K562 (cell line): ENCODE measurements around the gene TPGS2. TPM values are rescaled to one million over a fixed set of nuclear protein-coding genes. Genes with fewer than 3 reads are reported as not detected.
A peak's percentile ranks its signal among the peaks of the same experiment; 100 is the strongest.

Source experiments
- COPS2 ChIP-seq: fragments of 450-650 bp; conservative IDR thresholded peaks from 2 replicates; pipeline ENCODE4 v1.6.1; 2016; ENCODE audit warnings: mild to moderate bottlenecking, moderate library complexity
- CREM ChIP-seq: IDR thresholded peaks from 2 replicates; pipeline ENCODE4 v1.6.1; 2014; ENCODE audit warnings: antibody characterized with exemption, low read depth
- GATAD2A ChIP-seq: fragments of 450-650 bp; IDR thresholded peaks from 2 replicates; pipeline ENCODE4 v1.6.1; 2017
- HNRNPLL ChIP-seq: fragments of 200-400 bp; formaldehyde crosslinking; IDR thresholded peaks from 2 replicates; pipeline ENCODE4 v1.6.1; 2017; ENCODE audit warnings: low read length, low read depth, mild to moderate bottlenecking; ENCODE audit not compliant: poor library complexity, severe bottlenecking
- IFI16 ChIP-seq: fragments of 250-450 bp; sonication (Bioruptor Pico); IDR thresholded peaks from 2 replicates; pipeline ENCODE4 v2.1.2; 2022; ENCODE audit warnings: mild to moderate bottlenecking, inconsistent platforms
- KLF6 ChIP-seq: fragments of 250-450 bp; sonication (Bioruptor Pico); IDR thresholded peaks from 2 replicates; pipeline ENCODE4 v1.4.0; 2020; ENCODE audit warnings: mild to moderate bottlenecking, moderate library complexity, borderline replicate concordance
- MYC ChIP-seq, 2 experiments: fragments of 250-450 bp in 1 of 2; sonication (Bioruptor Pico) in 1 of 2; IDR thresholded peaks; 2 replicates each; pipeline versions ENCODE4 v1.5.1 to v1.6.1; 2012 to 2021; ENCODE audit warnings: low read depth in 2 of 2, borderline replicate concordance in 1 of 2, improper control_type of control experiment in 1 of 2, low read length in 1 of 2, mild to moderate bottlenecking in 1 of 2, moderate library complexity in 1 of 2
- NELFE ChIP-seq: IDR thresholded peaks from 2 replicates; pipeline ENCODE4 v1.6.1; 2011; ENCODE audit warnings: mild to moderate bottlenecking; ENCODE audit not compliant: insufficient read depth, insufficient read length
- SMARCE1 ChIP-seq: fragments of 450-650 bp; IDR thresholded peaks from 2 replicates; pipeline ENCODE4 v1.7.1; 2016; ENCODE audit warnings: mild to moderate bottlenecking
- SREBF1 ChIP-seq: fragments of 150-350 bp; IDR thresholded peaks from 2 replicates; pipeline ENCODE4 v1.6.1; 2014; ENCODE audit warnings: antibody characterized with exemption, low read depth, low read length, borderline replicate concordance
- TCF7 ChIP-seq: sonication (generic); IDR thresholded peaks from 2 replicates; pipeline ENCODE4 v1.6.1; 2016; ENCODE audit warnings: antibody characterized with exemption, borderline replicate concordance
- THRAP3 ChIP-seq: fragments of 450-650 bp; IDR thresholded peaks from 2 replicates; pipeline ENCODE4 v1.6.1; 2016; ENCODE audit warnings: mild to moderate bottlenecking, inconsistent platforms, borderline replicate concordance
- YY1 ChIP-seq, 3 experiments: IDR thresholded peaks; 2 replicates each; pipeline ENCODE4 v1.6.1; 2011; ENCODE audit warnings: low read length in 2 of 3, mild to moderate bottlenecking in 2 of 3, moderate library complexity in 2 of 3, borderline replicate concordance in 1 of 3, control low read depth in 1 of 3, low read depth in 1 of 3; ENCODE audit not compliant: insufficient read depth in 3 of 3, insufficient replicate concordance in 2 of 3, control insufficient read depth in 1 of 3, insufficient read length in 1 of 3; ENCODE audit errors: extremely low read depth in 1 of 3
- polyA plus RNA-seq, 8 experiments: library from polyadenylated mRNA; depleted of rRNA in 4 of 8; stranded (reverse) in 5 of 8; unstranded in 3 of 8; fragments of >200 nt; fragmentation: Nextera tagmentation in 2 of 8; fragmentation: Illumina TruSeq in 1 of 8; extraction: Ambion mirVana in 2 of 8; extraction: Trizol in 1 of 8; gene quantifications; 2 replicates each; pipeline versions ENCODE4 v1.2.1 to v1.2.3, GENCODE V29; 2011 to 2014; ENCODE audit warnings: inconsistent platforms in 1 of 8, missing spikeins in 1 of 8
- total RNA-seq, 7 experiments: library from RNA; depleted of rRNA in 6 of 7; stranded (reverse); fragments of >200 nt in 6 of 7; fragmentation: Illumina TruSeq in 2 of 7; extraction: Trizol in 2 of 7; gene quantifications; 2 replicates each; pipeline versions ENCODE4 v1.2.1 to v1.2.3, GENCODE V29; 2011 to 2021; ENCODE audit warnings: low replicate concordance in 1 of 7
- TF ChIP-seq, protein P1 (sequence below), 3 experiments: IDR thresholded peaks in 2 of 3; conservative IDR thresholded peaks in 1 of 3; 2 replicates each; pipeline ENCODE4 v1.5.1; 2011 to 2012; ENCODE audit warnings: low read length in 3 of 3, mild to moderate bottlenecking in 3 of 3, control low read depth in 2 of 3, improper control_type of control experiment in 1 of 3, inconsistent platforms in 1 of 3, low read depth in 1 of 3, mixed read lengths in 1 of 3, moderate library complexity in 1 of 3; ENCODE audit not compliant: insufficient read depth in 2 of 3
- TF ChIP-seq, protein P2 (sequence below): fragments of 450-650 bp; formaldehyde crosslinking; IDR thresholded peaks from 2 replicates; pipeline ENCODE4 v1.4.0; 2022; ENCODE audit warnings: mild to moderate bottlenecking, moderate library complexity
- TF ChIP-seq, protein P3 (sequence below): sonication (generic); formaldehyde crosslinking; IDR thresholded peaks from 2 replicates; pipeline ENCODE4 v1.8.0; 2022; ENCODE audit warnings: mild to moderate bottlenecking, missing genetic modification reagents

Gene TPGS2
- total and polyA plus RNA-seq, 9 of the 15 experiments (the other 6 are each of a cell fraction or from before 2014, with no cell fraction given), result 94.2 to 449 (median 134) TPM

DNA sequence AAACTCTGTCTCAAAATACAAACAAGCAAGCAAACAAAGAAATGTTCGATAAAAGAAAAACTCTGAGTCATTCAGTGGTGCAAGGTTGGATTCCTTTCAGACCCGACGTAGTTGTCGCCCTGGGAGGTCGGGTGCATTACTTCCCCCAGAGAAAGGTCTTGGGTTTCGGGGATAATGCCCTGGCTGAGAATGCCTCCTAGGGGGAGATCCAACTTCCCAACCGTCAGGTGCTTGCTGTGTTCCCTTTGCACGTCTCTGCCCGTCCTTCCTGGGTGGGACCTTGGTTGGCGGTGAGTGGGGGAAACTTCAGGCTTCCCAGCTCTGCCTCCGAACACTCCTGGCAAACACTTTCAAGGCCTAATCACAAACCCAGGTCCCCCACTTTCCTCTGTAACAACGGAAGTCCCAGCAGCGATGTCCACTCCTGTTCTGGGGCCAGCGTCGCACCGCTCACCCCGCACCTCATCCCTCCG, 609 bp downstream of the TPGS2 start (continued):
- TF ChIP-seq NELFE, result no peak
- TF ChIP-seq SREBF1, result no peak
- TF ChIP-seq, protein P1, sequence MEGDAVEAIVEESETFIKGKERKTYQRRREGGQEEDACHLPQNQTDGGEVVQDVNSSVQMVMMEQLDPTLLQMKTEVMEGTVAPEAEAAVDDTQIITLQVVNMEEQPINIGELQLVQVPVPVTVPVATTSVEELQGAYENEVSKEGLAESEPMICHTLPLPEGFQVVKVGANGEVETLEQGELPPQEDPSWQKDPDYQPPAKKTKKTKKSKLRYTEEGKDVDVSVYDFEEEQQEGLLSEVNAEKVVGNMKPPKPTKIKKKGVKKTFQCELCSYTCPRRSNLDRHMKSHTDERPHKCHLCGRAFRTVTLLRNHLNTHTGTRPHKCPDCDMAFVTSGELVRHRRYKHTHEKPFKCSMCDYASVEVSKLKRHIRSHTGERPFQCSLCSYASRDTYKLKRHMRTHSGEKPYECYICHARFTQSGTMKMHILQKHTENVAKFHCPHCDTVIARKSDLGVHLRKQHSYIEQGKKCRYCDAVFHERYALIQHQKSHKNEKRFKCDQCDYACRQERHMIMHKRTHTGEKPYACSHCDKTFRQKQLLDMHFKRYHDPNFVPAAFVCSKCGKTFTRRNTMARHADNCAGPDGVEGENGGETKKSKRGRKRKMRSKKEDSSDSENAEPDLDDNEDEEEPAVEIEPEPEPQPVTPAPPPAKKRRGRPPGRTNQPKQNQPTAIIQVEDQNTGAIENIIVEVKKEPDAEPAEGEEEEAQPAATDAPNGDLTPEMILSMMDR (IDR thresholded peaks at IDR 0.05 in 2 of 3, conservative IDR thresholded peaks at IDR 0.05 in 1 of 3; ENCODE audit: insufficient read depth in 2 of 3, low read depth in 1 of 3, low read length in 3 of 3), result no peak; a peak in 1 of 6 replicates
- peak; percentile 28; the same call in 1 of the 2 replicates for TF ChIP-seq SMARCE1
- no peak for TF ChIP-seq TCF7
- TF ChIP-seq CREM, result no peak
- no peak for TF ChIP-seq GATAD2A
- no peak for TF ChIP-seq THRAP3
- TF ChIP-seq, protein P2, sequence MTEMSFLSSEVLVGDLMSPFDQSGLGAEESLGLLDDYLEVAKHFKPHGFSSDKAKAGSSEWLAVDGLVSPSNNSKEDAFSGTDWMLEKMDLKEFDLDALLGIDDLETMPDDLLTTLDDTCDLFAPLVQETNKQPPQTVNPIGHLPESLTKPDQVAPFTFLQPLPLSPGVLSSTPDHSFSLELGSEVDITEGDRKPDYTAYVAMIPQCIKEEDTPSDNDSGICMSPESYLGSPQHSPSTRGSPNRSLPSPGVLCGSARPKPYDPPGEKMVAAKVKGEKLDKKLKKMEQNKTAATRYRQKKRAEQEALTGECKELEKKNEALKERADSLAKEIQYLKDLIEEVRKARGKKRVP, result no peak
- no peak for TF ChIP-seq COPS2
- TF ChIP-seq IFI16 (CRISPR knock-in tag), result no peak
- no peak for TF ChIP-seq HNRNPLL
- TF ChIP-seq MYC (IDR thresholded peaks at IDR 0.05; ENCODE audit: low read depth, low read length), result no peak
- 0 out of 2 replicates have a peak, but pooled peaks have one; percentile 70 for TF ChIP-seq MYC (CRISPR knock-in tag; IDR thresholded peaks at IDR 0.05; ENCODE audit: borderline replicate concordance, low read depth)
- no peak for TF ChIP-seq YY1 (IDR thresholded peaks at IDR 0.05; ENCODE audit: borderline replicate concordance in 1 of 3, control insufficient read depth in 1 of 3, extremely low read depth in 1 of 3, insufficient read depth in 3 of 3, insufficient read length in 1 of 3, insufficient replicate concordance in 2 of 3, low read depth in 1 of 3, low read length in 2 of 3)
- TF ChIP-seq KLF6, result no peak
- TF ChIP-seq, protein P3, sequence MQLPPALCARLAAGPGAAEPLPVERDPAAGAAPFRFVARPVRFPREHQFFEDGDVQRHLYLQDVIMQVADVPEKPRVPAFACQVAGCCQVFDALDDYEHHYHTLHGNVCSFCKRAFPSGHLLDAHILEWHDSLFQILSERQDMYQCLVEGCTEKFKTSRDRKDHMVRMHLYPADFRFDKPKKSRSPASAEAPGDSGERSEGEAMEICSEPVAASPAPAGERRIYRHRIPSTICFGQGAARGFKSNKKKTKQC (CRISPR knock-in tag), result no peak
